ENCODE data around the gene ELMOD3. TPM values are rescaled to one million over a fixed set of nuclear protein-coding genes. Genes with fewer than 3 reads are reported as not detected.
"Not testable (repeated sequence)": the region's sequence is repeated elsewhere in the genome, so short reads cannot be mapped to it uniquely, and the experiment has no call there.

The ELMOD3 gene
- total RNA-seq, 1 donor from 2014 or later: 14.3 TPM

DNA sequence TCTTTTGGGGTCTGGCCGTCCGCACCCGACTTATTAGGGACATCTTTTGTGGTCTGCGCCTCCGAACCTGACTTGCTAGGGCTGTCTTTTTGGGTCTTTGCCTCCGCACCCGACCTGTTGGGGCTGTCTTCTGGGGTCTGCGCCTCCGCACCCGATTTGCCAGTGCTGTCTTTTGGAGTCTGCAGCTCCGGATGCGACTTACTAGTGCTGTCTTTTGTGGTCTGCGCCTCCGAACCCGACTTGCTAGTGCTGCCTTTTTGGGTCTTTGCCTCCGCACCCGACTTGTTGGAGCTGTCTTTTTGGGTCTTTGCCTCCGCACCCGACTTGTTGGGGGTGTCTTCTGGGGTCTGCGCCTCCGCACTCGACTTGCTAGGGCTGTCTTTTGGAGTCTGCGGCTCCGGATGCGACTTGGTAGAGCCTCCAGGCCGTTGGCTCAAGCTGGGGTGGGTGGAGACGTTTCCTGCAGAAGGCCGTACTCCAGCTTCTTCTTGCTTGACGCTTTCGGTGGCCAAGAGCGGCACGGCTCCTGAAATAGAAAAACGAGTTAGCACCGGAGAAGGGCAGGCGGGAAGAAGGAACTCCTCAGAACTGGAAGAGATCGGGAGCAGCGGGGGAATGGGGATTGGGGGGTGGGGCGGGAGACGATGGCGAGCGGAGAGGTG is 27.3 kb upstream of the ELMOD3 start:
- no peak for DNase-seq (ENCODE audit: low spot score)
- Mint-ChIP-seq H3K4me1 (ENCODE audit: low read depth) (peaks cover 48% of the 10 kb centered on the region), H3K27me3 (ENCODE audit: low read depth) (no peaks in the 10 kb centered on the region), H3K27ac (ENCODE audit: unreplicated experiment) (peak overlapping the region; percentile 99), H3K9me3 (ENCODE audit: low read depth) (no peaks in the 10 kb centered on the region), H3K4me3 (ENCODE audit: unreplicated experiment) (peak overlapping the region; percentile 90), H3K36me3 (ENCODE audit: low read depth) (peaks cover 14% of the 10 kb centered on the region)
- TF ChIP-seq, protein P1, sequence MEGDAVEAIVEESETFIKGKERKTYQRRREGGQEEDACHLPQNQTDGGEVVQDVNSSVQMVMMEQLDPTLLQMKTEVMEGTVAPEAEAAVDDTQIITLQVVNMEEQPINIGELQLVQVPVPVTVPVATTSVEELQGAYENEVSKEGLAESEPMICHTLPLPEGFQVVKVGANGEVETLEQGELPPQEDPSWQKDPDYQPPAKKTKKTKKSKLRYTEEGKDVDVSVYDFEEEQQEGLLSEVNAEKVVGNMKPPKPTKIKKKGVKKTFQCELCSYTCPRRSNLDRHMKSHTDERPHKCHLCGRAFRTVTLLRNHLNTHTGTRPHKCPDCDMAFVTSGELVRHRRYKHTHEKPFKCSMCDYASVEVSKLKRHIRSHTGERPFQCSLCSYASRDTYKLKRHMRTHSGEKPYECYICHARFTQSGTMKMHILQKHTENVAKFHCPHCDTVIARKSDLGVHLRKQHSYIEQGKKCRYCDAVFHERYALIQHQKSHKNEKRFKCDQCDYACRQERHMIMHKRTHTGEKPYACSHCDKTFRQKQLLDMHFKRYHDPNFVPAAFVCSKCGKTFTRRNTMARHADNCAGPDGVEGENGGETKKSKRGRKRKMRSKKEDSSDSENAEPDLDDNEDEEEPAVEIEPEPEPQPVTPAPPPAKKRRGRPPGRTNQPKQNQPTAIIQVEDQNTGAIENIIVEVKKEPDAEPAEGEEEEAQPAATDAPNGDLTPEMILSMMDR (IDR thresholded peaks at IDR 0.05): no peak

DNA sequence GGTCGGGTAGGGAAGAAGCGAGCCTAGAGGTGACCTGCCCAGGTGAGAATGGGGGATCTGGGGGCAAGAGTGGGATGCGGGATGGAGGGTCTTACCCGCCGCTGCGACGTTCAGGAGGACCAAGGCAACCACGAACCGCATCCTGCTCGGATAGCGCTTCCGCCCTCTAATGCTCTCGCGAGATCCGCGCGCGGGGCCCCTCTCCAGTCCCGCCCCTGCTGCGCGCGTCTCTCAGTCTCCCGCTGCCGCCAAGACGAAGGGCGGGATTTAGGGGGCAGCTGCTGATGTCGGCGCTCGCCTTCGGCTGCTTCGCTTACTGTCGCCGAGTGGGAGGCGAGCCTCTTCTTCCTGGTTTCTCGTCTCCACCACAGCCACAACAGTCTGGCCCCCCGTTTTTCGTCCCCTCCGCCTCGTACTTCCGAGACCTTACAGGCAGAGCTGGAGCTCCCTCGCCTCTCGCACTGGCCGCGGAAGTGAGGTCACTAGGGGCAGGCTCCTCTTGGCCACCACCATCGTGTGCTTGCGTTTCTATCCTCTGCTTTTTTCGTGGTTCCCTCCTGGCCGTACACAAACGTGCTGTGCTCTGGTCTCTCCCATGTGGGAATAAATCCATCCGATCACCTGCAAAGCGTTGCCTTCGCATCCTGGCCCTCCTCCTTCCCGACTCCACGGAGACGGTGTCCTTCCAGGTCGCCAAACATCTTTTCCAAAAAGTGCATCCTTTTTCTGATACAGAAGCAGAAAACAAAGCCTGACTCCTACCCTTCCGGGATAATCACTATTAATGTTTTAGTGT is 26.5 kb upstream of the ELMOD3 start, which contains the start of gene TGOLN2:
TGOLN2 (minus strand) TSS at position 168 of the 796 bp plus-strand sequence; CDS start at position 141, 27 bp downstream.
- peak within 1 kb of the TSS; percentile 90 for H3K4me3 Mint-ChIP-seq (ENCODE audit: unreplicated experiment)
- no peaks in the 10 kb centered on the region for H3K9me3 Mint-ChIP-seq (ENCODE audit: low read depth)
- H3K27me3 Mint-ChIP-seq (ENCODE audit: low read depth): no peaks in the 10 kb centered on the region

DNA sequence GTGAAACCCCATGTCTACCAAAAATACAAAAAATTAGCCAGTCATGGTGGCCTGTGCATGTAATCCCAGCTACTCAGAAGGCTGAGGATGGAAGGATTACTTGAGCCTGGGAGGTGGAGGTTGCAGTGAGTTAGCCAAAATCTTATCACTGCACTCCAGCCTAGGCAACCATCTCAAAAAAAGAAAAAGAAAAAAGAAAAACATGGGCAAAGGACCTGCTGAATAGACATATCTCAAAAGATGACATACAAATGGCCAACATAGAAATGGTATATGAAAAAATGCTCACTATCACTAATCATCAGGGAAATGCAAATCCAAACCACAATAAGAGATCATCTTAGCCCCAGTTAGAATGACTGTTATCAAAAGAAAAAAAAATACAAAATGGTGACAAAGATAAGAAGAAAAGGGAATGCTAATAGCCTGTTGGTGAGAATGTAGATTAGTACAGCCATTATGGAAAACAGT is 25.4 kb upstream of the ELMOD3 start:
- DNase-seq (ENCODE audit: low spot score): no peak
- no peaks in the 10 kb centered on the region for H3K27me3 Mint-ChIP-seq (ENCODE audit: low read depth)
- H3K4me3 Mint-ChIP-seq (ENCODE audit: unreplicated experiment): no peak overlapping the region
- H3K4me1 Mint-ChIP-seq (ENCODE audit: low read depth): peaks cover 40% of the 10 kb centered on the region
- no peaks in the 10 kb centered on the region for H3K9me3 Mint-ChIP-seq (ENCODE audit: low read depth)
- TF ChIP-seq, protein P1 (IDR thresholded peaks at IDR 0.05): no peak
- peaks cover 4% of the 10 kb centered on the region for H3K36me3 Mint-ChIP-seq (ENCODE audit: low read depth)
- no peak overlapping the region for H3K27ac Mint-ChIP-seq (ENCODE audit: unreplicated experiment)

More for the DNA sequence above, 26.5 kb upstream of the ELMOD3 start, which contains the start of gene TGOLN2:
- Mint-ChIP-seq H3K4me1 (ENCODE audit: low read depth) (peaks cover 43% of the 10 kb centered on the region), H3K27ac (ENCODE audit: unreplicated experiment) (peak within 1 kb of the TSS; percentile 99), H3K36me3 (ENCODE audit: low read depth) (peaks cover 9% of the 10 kb centered on the region)
- TF ChIP-seq, protein P1 (IDR thresholded peaks at IDR 0.05): peak; percentile 30
- DNase-seq (ENCODE audit: low spot score): no peak

DNA sequence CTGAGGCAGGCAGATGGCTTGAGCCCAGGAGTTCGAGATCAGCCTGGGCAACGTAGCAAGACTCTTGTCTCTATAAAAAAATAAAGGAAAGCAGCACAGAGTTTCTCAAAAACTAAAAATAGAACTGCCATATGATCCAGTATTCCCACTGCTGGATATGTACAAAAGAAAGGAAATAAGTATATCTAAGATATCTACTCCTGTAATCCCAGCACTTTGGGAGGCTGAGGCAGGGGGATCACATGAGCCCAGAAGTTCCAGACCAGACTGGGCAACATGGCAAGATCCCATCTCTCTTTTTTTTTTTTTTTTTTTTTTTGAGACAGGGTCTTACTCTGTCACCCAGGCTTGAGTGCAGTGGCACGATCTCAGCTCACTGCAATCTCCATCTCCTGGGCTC is 24.9 kb upstream of the ELMOD3 start:
- H3K36me3 Mint-ChIP-seq (ENCODE audit: low read depth); H3K4me3 Mint-ChIP-seq (ENCODE audit: unreplicated experiment); H3K27ac Mint-ChIP-seq (ENCODE audit: unreplicated experiment); DNase-seq (ENCODE audit: low spot score); H3K27me3 Mint-ChIP-seq (ENCODE audit: low read depth); H3K9me3 Mint-ChIP-seq (ENCODE audit: low read depth): not testable (repeated sequence)
- peaks cover 39% of the 10 kb centered on the region for H3K4me1 Mint-ChIP-seq (ENCODE audit: low read depth)

DNA sequence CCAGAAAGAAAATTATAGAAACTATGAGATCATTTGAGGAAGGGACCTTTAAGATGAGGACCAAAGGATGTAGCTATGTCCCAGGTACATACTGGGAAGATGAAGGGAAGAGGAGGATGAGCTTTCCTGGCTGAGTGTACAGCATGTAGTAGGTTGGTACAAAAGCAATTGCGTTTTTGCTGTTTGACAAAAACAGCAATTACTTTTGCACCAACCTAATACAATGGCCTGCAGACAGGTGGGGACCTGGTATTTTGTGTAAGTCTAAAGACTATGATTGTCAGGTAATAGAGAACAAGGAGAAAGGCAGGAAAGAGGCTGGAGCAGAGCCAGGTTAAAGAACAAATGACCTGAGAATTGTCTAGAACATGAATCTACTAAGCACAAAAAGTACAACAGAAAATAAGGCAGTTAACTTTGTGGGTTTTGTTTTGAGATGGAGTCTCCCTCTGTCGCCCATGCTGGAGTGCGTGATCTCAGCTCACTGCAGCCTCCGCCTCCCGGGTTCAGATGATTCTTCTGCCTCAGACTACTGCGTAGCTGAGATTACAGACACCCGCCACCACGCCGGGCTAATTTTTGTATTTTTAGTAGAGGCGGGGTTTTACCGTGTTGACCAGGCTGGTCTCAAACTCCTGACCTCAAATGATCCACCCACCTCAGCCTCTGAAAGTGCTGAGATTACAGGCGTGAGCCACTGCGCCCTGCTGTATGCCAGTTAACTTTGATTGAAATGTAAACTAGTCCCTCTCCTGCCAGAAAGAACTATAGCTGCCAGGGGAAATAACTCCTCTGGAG is 23.5 kb upstream of the ELMOD3 start:
- no peak for DNase-seq (ENCODE audit: low spot score)
- Mint-ChIP-seq H3K27ac (ENCODE audit: unreplicated experiment) (no peak overlapping the region), H3K9me3 (ENCODE audit: low read depth) (no peaks in the 10 kb centered on the region), H3K4me3 (ENCODE audit: unreplicated experiment) (no peak overlapping the region), H3K4me1 (ENCODE audit: low read depth) (peaks cover 26% of the 10 kb centered on the region), H3K27me3 (ENCODE audit: low read depth) (no peaks in the 10 kb centered on the region), H3K36me3 (ENCODE audit: low read depth) (peaks cover 2% of the 10 kb centered on the region)
- TF ChIP-seq, protein P1 (IDR thresholded peaks at IDR 0.05): no peak

DNA sequence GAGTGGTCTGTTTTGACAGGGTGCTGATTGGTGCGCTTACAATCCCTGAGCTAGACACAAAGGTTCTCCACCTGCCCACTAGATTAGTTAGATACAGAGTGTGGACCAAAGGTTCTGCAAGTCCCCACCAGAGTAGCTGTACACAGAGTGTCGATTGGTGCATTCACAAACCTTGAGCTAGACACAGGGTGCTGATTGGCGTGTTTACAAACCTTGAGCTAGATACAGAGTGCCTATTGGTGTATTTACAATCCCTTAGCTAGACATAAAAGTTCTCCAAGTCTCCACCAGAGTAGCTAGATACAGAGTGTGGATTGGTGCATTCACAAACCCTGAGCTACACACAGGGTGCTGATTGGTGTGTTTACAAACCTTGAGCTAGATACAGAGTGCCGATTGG is 20.7 kb upstream of the ELMOD3 start:
- H3K4me3 Mint-ChIP-seq (ENCODE audit: unreplicated experiment); H3K4me1 Mint-ChIP-seq (ENCODE audit: low read depth): not testable (repeated sequence)

More for the DNA sequence above, 20.7 kb upstream of the ELMOD3 start:
- not testable (repeated sequence) for H3K9me3 Mint-ChIP-seq (ENCODE audit: low read depth); H3K27ac Mint-ChIP-seq (ENCODE audit: unreplicated experiment); DNase-seq (ENCODE audit: low spot score); H3K27me3 Mint-ChIP-seq (ENCODE audit: low read depth); H3K36me3 Mint-ChIP-seq (ENCODE audit: low read depth)

All from chondrocyte (in vitro differentiated cells).